Subcutaneous abdominal adipose tissue (tissue), 5 donors: ENCODE measurements around the gene NSUN2.
A peak's percentile ranks its signal among the peaks of the same experiment; 100 is the strongest.

Experiments used
- H3K27ac ChIP-seq: one replicate; pipeline ENCODE4 v1.7.0; 2013; ENCODE audit warnings: low read depth, mild to moderate bottlenecking, inconsistent platforms, low read length, moderate library complexity
- H3K27me3 ChIP-seq, 5 donors: one replicate each; pipeline ENCODE4 v1.7.0; 2013; ENCODE audit warnings: low read length in 5 of 5, inconsistent platforms in 1 of 5; ENCODE audit not compliant: control insufficient read depth in 5 of 5, insufficient read depth in 4 of 5
- H3K36me3 ChIP-seq, 5 donors: one replicate each; pipeline ENCODE4 v1.7.0; 2013; ENCODE audit warnings: low read length in 5 of 5; ENCODE audit not compliant: control insufficient read depth in 5 of 5, insufficient read depth in 5 of 5
- H3K4me1 ChIP-seq, 5 donors: one replicate each; pipeline ENCODE4 v1.7.0; 2013; ENCODE audit warnings: low read length in 5 of 5, mild to moderate bottlenecking in 3 of 5, moderate library complexity in 1 of 5; ENCODE audit not compliant: control insufficient read depth in 5 of 5, insufficient read depth in 5 of 5
- H3K4me3 ChIP-seq, 5 donors: one replicate each; pipeline ENCODE4 v1.7.0; 2013; ENCODE audit warnings: low read length in 5 of 5, low read depth in 1 of 5
- H3K9ac ChIP-seq, 5 donors: one replicate each; pipeline ENCODE4 v1.7.0; 2013; ENCODE audit warnings: low read length in 5 of 5, mild to moderate bottlenecking in 4 of 5, moderate library complexity in 3 of 5
- H3K9me3 ChIP-seq, 5 donors: one replicate each; pipeline ENCODE4 v1.7.0; 2013; ENCODE audit warnings: low read length in 5 of 5; ENCODE audit not compliant: control insufficient read depth in 5 of 5
- donor health status: healthy.
- donor health status: healthy.
- donor health status: healthy.
- donor health status: healthy.
- donor health status: healthy.

NSUN2 gene

DNA sequence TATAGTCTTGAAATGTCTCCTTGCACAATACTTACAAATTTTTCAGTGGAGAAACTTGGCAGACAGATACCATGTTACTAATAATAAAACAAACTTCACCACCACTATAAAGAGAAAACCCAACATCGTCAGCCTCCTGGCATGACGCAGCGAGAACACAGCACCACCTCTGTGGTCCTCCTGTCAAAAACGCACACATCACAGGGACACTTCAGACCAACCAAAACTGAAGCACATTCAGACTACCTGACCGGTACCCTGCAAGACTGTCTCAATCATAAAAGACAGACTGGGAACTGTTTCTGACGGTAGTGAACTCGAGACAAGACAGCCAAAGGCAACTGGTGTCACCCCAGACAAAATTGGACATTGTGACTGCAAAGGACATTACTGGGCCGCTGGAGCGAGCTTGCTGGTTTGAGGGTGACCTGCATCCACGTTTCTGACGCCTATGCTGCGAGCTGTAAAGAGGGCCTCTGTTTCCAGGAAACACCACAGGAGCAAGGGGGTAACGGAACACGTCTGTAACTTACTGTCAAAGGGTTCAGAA is 34.4 kb downstream of the NSUN2 start:
- H3K4me3 ChIP-seq, result no peak overlapping the region
- H3K4me1 ChIP-seq, result peaks cover 0 to 14% (median 8%) of the 10 kb centered on the region in 5 donors
- no peaks in the 10 kb centered on the region for H3K9me3 ChIP-seq
- H3K27ac ChIP-seq, result peak overlapping the region; percentile 35
- H3K27me3 ChIP-seq, result no peaks in the 10 kb centered on the region
- no peak overlapping the region for H3K9ac ChIP-seq
- peaks cover 10 to 76% (median 60%) of the 10 kb centered on the region in 5 donors for H3K36me3 ChIP-seq

DNA sequence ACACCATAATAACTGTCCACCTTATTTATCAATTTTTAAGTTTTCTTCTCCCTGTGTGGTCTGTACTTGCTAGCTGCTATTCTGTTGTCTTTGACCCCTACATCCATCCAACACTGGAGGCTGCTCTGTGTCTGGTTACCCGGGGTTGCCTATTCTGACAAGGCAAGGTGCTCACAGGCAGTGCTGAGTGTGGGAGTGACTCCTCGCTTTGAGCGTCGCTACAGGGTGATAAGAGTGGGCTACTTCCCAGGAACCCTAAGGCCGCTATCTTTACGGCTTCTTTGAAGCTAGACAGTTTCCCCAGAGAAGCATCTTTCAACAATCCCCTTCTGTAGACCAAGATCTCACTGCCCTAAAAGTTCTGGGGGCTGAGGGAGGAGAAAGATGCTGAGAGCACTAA is 35.3 kb downstream of the NSUN2 start:
- Histone ChIP-seq H3K36me3 (peaks cover 6 to 67% (median 52%) of the 10 kb centered on the region in 5 donors), H3K27me3 (no peaks in the 10 kb centered on the region), H3K4me1 (peaks cover 0 to 14% (median 8%) of the 10 kb centered on the region in 5 donors), H3K4me3 (no peak overlapping the region), H3K27ac (peak overlapping the region; percentile 50), H3K9ac (no peak overlapping the region), H3K9me3 (no peaks in the 10 kb centered on the region)

DNA sequence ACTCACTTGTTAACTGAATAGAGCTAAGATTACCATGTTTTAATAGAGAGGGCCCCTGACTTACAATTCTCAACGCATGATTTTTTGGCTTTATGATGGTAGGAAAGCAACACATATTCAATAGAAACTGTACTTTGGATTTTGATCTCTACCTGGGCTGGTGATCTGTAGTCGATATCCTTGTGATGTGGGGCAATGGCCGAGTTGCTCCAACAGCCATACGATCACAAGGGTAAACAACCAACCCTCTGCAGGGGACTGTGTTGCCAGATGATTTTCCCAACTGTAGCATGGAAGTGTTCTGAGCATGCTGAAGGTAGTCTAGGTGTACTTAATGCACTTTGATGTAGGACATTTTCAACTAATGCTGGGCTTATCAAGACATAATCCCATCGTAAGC is 36.5 kb downstream of the NSUN2 start:
- no peak overlapping the region for H3K27ac ChIP-seq
- no peaks in the 10 kb centered on the region for H3K9me3 ChIP-seq
- peaks cover 0 to 55% (median 41%) of the 10 kb centered on the region in 5 donors for H3K36me3 ChIP-seq
- peaks cover 0 to 14% (median 8%) of the 10 kb centered on the region in 5 donors for H3K4me1 ChIP-seq
- H3K4me3 ChIP-seq, result no peak overlapping the region
- no peak overlapping the region for H3K9ac ChIP-seq
- H3K27me3 ChIP-seq, result no peaks in the 10 kb centered on the region

DNA sequence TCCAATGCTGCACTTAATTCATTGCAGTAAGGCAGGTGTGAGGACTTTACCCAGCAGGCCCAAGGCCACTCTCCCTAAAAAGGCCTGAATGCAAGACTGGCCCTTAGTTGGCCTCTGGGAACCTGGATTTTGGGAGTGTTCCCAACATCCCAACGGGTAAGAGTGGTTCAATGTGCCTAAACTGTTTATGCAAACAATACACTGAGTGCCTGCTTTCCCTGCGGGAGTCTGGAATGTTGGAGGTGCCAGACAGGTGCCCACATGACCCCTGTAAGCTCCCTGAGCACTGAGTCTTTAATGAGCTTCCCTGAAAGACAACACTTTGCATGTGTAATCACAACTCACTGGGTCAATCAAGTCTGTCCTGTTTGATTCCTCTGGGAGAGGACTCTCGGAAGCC is 37.4 kb downstream of the NSUN2 start:
- Histone ChIP-seq H3K4me3 (no peak overlapping the region), H3K36me3 (peaks cover 0 to 48% (median 31%) of the 10 kb centered on the region in 5 donors), H3K4me1 (peaks cover 0 to 14% (median 8%) of the 10 kb centered on the region in 5 donors), H3K27me3 (no peaks in the 10 kb centered on the region), H3K9me3 (no peaks in the 10 kb centered on the region), H3K27ac (no peak overlapping the region), H3K9ac (no peak overlapping the region)

DNA sequence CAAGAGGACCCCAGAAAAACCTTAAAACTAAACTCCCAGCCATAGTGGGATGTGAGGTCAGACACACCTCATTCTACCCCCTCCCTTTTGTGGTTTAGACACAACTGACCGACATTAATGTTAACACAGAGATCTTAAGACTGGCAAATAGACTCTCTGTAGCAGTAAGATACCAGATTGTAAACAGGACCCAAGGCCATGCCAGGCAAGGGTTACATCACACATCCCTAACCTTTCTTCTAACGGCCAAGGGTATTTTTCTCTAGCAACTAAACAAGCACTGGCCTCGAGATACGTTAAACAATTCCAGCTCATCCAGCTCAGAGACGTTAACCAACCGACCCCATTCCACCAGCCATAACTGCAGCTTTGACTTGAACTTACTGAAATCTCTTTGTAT is 38.8 kb downstream of the NSUN2 start:
- no peak overlapping the region for H3K27ac ChIP-seq
- no peaks in the 10 kb centered on the region for H3K27me3 ChIP-seq
- no peaks in the 10 kb centered on the region for H3K9me3 ChIP-seq
- H3K4me3 ChIP-seq, result no peak overlapping the region
- peaks cover 0 to 14% (median 8%) of the 10 kb centered on the region in 5 donors for H3K4me1 ChIP-seq
- peaks cover 0 to 36% (median 20%) of the 10 kb centered on the region in 5 donors for H3K36me3 ChIP-seq
- H3K9ac ChIP-seq, result no peak overlapping the region

DNA sequence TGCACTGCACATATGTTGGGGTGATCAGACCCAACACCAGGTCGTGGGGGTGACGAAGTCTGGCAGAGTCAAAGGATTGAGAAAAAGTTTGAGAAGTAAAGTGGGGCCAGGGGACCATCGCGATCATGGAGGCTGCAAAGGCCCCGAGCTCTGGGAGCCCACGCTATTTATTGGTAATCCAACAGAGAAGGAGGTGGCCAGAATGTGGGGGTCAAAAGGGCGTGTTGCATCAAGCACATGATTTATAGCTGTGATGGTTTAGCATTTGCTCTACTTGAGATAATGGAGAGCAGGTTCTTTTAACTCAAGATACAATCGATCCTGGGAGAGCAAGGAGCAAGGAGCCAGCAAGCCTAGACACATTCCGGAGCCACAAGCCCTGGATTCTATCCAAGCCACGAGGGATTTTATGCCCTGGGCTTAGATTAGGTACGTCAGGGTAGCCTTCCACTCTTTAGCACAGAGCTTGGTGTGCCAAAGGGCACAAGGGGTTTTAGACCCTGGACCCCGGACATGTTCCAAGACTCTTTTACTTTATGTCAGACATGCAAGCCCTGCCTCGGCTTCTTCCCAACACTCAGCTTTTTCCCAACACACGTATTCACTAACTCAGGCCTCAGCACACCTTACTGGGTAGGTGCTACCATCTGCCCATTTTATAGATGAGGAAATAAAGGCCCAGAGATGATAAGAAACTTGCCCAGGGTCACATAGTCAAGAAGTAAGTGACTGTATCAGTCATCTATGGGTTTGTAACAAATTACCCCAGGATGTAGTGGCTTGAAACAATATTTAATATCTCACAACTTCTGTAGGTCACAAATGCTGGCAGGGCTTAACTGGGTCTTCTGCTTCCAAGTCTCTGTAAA is 39.5 kb downstream of the NSUN2 start:
- Histone ChIP-seq H3K4me1 (peaks cover 0 to 9% (median 3%) of the 10 kb centered on the region in 5 donors), H3K9ac (no peak overlapping the region), H3K27ac (no peak overlapping the region)

DNA sequence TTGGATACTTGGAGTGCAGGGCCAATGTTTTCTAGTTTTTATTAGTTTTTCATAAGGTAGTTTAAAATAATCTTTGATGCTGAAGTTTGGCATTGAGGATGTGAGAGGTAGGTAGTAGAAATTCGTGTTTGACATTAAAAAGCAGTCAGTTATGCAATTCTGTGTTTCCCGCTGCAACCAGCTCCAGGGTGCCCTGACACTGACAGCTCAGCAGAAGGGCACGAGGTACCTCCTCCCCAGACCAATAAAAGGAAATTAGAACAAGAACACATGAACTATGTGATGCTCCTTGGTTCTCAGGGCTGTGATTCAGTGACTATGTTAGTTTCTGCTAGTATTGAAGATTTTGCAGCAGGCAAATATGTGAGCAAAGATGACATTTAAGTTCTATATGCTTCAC is 40.2 kb downstream of the NSUN2 start:
- Histone ChIP-seq H3K27ac (no peak overlapping the region), H3K27me3 (no peaks in the 10 kb centered on the region), H3K9me3 (no peaks in the 10 kb centered on the region), H3K9ac (no peak overlapping the region), H3K4me1 (peaks cover 0 to 2% (median 0%) of the 10 kb centered on the region in 5 donors), H3K4me3 (no peak overlapping the region), H3K36me3 (peaks cover 0 to 21% (median 12%) of the 10 kb centered on the region in 5 donors)

More for the DNA sequence above, 39.5 kb downstream of the NSUN2 start:
- Histone ChIP-seq H3K27me3 (no peaks in the 10 kb centered on the region), H3K36me3 (peaks cover 0 to 29% (median 14%) of the 10 kb centered on the region in 5 donors), H3K4me3 (no peak overlapping the region), H3K9me3 (no peaks in the 10 kb centered on the region)

DNA sequence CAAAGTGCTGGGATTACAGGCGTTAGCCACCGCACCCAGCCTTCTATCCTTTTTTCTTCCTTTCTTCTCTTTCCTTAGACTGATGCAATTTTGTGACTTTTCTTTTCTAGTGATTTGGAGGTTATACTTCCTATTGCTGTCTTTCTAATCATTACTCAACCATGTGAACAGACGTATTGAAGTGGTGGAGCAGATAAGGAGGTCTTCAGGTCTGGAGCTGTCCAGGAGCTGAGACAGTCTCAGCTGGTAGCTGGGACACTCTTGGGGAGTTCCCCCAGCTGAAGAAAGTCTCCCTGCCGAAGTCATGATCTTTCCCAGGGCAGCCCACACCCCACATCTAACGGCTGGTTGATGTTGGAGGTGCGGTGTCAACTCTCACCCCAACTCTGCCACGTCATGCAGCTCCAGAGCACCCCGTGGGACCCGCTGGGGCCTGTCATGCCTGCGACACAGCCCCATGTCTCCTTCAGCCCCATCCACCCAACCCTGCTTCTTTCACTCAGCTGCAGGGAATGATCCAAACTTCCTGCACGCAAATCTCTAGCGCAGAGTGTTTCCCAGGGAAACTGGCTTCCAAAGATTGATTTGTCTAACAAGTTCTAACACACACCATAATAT is 41.1 kb downstream of the NSUN2 start:
- Histone ChIP-seq H3K4me1 (no peaks in the 10 kb centered on the region), H3K27ac (no peak overlapping the region), H3K4me3 (no peak overlapping the region), H3K36me3 (peaks cover 0 to 13% (median 7%) of the 10 kb centered on the region in 5 donors), H3K9ac (no peak overlapping the region), H3K27me3 (no peaks in the 10 kb centered on the region), H3K9me3 (no peaks in the 10 kb centered on the region)

DNA sequence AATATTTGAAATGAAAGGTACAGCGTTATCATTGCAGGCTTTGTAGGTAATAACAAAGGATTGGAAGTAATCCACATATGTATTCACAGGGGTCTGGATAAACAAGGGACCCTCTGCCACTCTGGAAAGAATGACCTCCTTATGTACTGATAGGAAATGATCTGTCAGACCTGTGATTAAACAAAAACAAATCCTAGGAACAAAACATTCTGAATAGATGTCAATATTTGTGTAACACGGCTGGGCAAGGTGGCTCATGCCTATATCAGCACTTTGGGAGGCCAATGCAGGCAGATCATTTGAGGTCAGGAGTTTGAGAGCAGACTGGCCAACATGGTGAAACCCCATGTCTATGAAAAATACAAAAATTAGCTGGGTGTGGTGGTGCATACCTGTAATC is 42.3 kb downstream of the NSUN2 start:
- Histone ChIP-seq H3K9ac (no peak overlapping the region), H3K36me3 (peaks cover 0 to 1% (median 0%) of the 10 kb centered on the region in 5 donors), H3K4me3 (no peak overlapping the region), H3K4me1 (no peaks in the 10 kb centered on the region), H3K9me3 (no peaks in the 10 kb centered on the region), H3K27ac (no peak overlapping the region), H3K27me3 (peaks cover 0 to 7% (median 3%) of the 10 kb centered on the region in 5 donors)

DNA sequence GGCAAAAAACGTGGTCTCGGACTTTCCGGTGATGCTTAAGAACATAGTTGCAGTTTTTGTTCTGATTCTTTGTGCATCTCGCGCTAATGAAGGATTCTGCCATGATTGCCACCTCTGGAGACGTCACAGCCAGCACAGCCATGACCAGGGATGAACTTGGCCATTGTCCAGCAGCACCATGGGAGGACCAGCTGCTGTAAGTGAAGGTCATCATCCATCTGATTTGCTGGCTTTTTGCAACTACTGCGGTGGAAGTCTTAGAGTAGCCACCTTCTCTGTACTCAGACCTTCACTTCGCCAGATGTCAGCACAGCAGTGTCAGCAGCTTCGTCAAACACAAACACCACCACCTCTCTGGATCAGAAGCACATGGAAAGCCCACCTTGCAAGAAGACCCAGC is 45.7 kb downstream of the NSUN2 start:
- H3K9me3 ChIP-seq, result no peaks in the 10 kb centered on the region
- no peaks in the 10 kb centered on the region for H3K36me3 ChIP-seq
- peaks cover 2 to 33% (median 21%) of the 10 kb centered on the region in 5 donors for H3K27me3 ChIP-seq
- no peak overlapping the region for H3K27ac ChIP-seq
- H3K9ac ChIP-seq, result no peak overlapping the region
- no peak overlapping the region for H3K4me3 ChIP-seq
- peaks cover 0 to 11% (median 10%) of the 10 kb centered on the region in 5 donors for H3K4me1 ChIP-seq
